Measurements from ENCODE around the gene SPINT1. TPM values are rescaled to one million over a fixed set of nuclear protein-coding genes. Genes with fewer than 3 reads are reported as not detected.
"Not testable (repeated sequence)": the region's sequence is repeated elsewhere in the genome, so short reads cannot be mapped to it uniquely, and the experiment has no call there.

The SPINT1 gene
- total RNA-seq, 4 donors from 2014 or later = 285 to 729 (median 580) TPM

DNA sequence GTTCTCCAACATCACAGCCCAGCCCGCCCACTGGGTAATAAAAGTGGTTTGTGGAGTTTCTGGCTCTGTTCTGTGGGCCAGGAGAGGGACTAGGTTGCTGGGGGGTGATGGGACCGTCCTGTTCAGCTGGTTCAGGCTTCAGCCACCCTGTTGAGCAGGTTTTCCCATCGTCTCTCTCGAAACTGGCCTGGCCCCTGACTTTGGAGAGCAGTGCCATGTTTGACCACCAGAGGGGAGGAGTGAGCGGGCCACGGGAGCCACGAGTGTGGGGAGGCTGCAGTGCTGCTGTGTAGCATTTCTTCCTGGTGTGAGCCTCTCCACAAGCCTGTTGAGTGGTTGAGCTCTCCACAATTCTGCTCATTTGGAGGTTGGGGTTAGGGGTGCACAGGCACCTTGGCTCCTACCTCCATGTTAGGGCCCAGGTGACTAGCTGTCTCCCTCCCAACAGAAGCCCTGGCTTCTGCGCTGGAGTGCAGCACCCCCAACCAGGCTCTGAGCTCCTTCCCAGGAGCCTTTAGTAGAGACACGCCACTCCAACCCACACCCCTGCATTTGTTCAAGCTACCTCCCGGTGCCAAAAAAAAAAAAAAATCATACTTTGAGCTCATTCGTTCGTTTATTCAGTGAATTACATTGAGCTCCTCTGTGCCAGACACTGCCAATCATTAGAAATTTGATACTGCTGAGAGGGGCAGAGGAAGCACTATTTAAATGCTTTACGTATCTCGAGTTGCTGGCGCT lies 13.9 kb downstream of the SPINT1 start:
- 28 to 51% methylated on average over 3 to 15 of the region's 15 CpGs for WGBS, 2 donors (ENCODE audit: low coverage in 1 of 2)
- no peak overlapping the region for H3K4me3 ChIP-seq
- no peaks in the 10 kb centered on the region for H3K27me3 ChIP-seq
- TF ChIP-seq EP300 (IDR thresholded peaks at IDR 0.05; ENCODE audit: low read depth) = no peak
- peak in 2 of 3 donors; percentile 55 to 64 for TF ChIP-seq POLR2AphosphoS5 (IDR thresholded peaks at IDR 0.05)
- no peak for TF ChIP-seq POLR2A (IDR thresholded peaks at IDR 0.05)
- TF ChIP-seq, protein P1, sequence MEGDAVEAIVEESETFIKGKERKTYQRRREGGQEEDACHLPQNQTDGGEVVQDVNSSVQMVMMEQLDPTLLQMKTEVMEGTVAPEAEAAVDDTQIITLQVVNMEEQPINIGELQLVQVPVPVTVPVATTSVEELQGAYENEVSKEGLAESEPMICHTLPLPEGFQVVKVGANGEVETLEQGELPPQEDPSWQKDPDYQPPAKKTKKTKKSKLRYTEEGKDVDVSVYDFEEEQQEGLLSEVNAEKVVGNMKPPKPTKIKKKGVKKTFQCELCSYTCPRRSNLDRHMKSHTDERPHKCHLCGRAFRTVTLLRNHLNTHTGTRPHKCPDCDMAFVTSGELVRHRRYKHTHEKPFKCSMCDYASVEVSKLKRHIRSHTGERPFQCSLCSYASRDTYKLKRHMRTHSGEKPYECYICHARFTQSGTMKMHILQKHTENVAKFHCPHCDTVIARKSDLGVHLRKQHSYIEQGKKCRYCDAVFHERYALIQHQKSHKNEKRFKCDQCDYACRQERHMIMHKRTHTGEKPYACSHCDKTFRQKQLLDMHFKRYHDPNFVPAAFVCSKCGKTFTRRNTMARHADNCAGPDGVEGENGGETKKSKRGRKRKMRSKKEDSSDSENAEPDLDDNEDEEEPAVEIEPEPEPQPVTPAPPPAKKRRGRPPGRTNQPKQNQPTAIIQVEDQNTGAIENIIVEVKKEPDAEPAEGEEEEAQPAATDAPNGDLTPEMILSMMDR (IDR thresholded peaks at IDR 0.05) = peak; percentile 95 to 99 (median 98)
- H3K4me1 ChIP-seq = peaks cover 3 to 46% (median 37%) of the 10 kb centered on the region in 4 donors
- H3K36me3 ChIP-seq = peaks cover 0 to 7% (median 0%) of the 10 kb centered on the region in 4 donors
- in situ Hi-C loops (cut with MboI; ENCODE audit: low pct_ligation_motif_present in 1 of 4, low pct_unique_long_range_greater_than_20kb in 1 of 4, low sequenced_read_pairs in 3 of 4) (loop anchor here in 1 of 4 donors (5.0 kb wide), 1 partner anchor 35 kb away; the partner anchor contains the start of gene VPS18), intact Hi-C loops (cut with DNase I; ENCODE audit: low total_unique reads) (loop anchor here (2.0 kb wide), 1 partner anchor 35 kb away; no protein-coding TSS in a partner anchor)
- no peaks in the 10 kb centered on the region for H3K9me3 ChIP-seq
- H3K27ac ChIP-seq = peak overlapping the region; percentile 73 to 83 (median 76)
- DNase-seq = peak; percentile 91

DNA sequence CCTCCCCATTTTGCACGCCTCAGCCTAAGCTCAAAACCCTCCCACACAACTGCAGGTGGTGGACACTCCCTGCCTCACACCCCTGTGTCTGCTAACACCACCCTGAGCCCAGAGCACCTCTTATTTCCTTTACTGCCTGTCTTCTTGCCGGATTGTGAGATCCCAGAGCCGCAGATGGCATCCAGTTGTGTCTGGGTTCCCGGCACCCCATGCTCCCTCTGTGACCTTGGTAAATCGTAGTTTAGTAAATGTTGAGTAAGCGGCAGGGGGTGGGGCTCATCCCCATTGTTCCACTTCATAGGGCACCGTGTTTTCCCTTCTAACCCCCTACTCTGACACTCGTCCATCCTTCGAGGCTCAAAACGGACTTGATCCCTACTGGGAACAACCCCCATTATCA lies 14.9 kb downstream of the SPINT1 start:
- H3K36me3 ChIP-seq = peaks cover 0 to 7% (median 0%) of the 10 kb centered on the region in 4 donors
- intact Hi-C loops (cut with DNase I; ENCODE audit: low total_unique reads) = loop anchor here (2.0 kb wide), 1 partner anchor 34 kb away; no protein-coding TSS in a partner anchor
- peak overlapping the region in 3 of 4 donors; percentile 2 to 83 (median 74) for H3K27ac ChIP-seq
- TF ChIP-seq, protein P1 (IDR thresholded peaks at IDR 0.05) = no peak
- TF ChIP-seq EP300 (IDR thresholded peaks at IDR 0.05; ENCODE audit: low read depth) (no peak), POLR2AphosphoS5 (IDR thresholded peaks at IDR 0.05) (no peak), POLR2A (IDR thresholded peaks at IDR 0.05) (no peak)
- no peak overlapping the region for H3K4me3 ChIP-seq
- H3K9me3 ChIP-seq = no peaks in the 10 kb centered on the region
- no peaks in the 10 kb centered on the region for H3K27me3 ChIP-seq
- no peak for DNase-seq
- WGBS, 2 donors (ENCODE audit: low coverage in 1 of 2) = 63 to 100% methylated on average over 1 to 10 of the region's 10 CpGs
- in situ Hi-C loops (cut with MboI; ENCODE audit: low pct_ligation_motif_present in 1 of 4, low pct_unique_long_range_greater_than_20kb in 1 of 4, low sequenced_read_pairs in 3 of 4) = loop anchor here in 1 of 4 donors (5.0 kb wide), 1 partner anchor 34 kb away; the partner anchor contains the start of gene VPS18
- peaks cover 3 to 50% (median 42%) of the 10 kb centered on the region in 4 donors for H3K4me1 ChIP-seq

DNA sequence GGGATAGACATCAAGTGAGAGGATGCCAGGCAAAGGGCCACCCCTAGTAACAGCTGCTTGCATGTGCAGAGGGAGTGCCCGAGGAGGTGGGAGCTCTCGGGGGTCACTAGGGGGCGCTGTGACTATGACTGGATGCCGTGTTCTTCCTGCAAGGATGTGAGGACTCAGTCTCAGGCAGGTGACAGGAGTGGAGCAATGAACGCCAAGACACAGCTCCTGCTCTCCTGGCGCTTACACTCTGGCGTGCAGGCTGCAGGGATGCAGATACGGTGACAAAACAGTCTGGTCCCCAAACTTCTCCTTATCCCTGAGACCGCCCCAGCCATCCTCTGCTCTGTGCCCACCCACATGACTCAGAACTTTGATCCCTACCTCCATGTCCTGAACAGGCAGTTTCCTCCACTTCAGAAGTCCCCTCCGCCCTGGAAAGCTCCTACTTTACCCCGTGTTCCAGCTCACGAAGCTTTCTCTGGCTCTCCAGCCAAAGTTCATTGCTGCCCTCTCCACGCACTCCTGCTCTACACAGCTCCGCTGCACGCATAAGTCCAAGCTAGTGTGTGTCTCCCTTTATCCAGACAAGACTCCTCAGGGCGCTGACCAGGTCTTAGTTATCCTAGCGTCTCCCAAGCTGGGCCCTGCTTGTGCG lies 15.5 kb downstream of the SPINT1 start:
- H3K9me3 ChIP-seq = no peaks in the 10 kb centered on the region
- in situ Hi-C loops (cut with MboI; ENCODE audit: low pct_ligation_motif_present in 1 of 4, low pct_unique_long_range_greater_than_20kb in 1 of 4, low sequenced_read_pairs in 3 of 4) = loop anchor here in 1 of 4 donors (5.0 kb wide), 1 partner anchor 33 kb away; the partner anchor contains the start of gene VPS18
- no peaks in the 10 kb centered on the region for H3K27me3 ChIP-seq
- peak; percentile 92 for DNase-seq
- H3K27ac ChIP-seq = peak overlapping the region; percentile 55 to 83 (median 65)
- peak; percentile 37 for TF ChIP-seq POLR2A (IDR thresholded peaks at IDR 0.05)
- TF ChIP-seq, protein P1 (IDR thresholded peaks at IDR 0.05) = peak; percentile 72 to 92 (median 76)
- TF ChIP-seq EP300 (IDR thresholded peaks at IDR 0.05; ENCODE audit: low read depth) = no peak
- TF ChIP-seq POLR2AphosphoS5 (IDR thresholded peaks at IDR 0.05) = peak in 1 of 3 donors; percentile 42
- intact Hi-C loops (cut with DNase I; ENCODE audit: low total_unique reads) = loop anchor here (2.0 kb wide), 1 partner anchor 33 kb away; no protein-coding TSS in a partner anchor
- peaks cover 3 to 57% (median 47%) of the 10 kb centered on the region in 4 donors for H3K4me1 ChIP-seq
- H3K4me3 ChIP-seq = no peak overlapping the region
- H3K36me3 ChIP-seq = peaks cover 0 to 7% (median 0%) of the 10 kb centered on the region in 4 donors
- WGBS, 2 donors (ENCODE audit: low coverage in 1 of 2) = 41 to 100% methylated on average over 1 to 18 of the region's 18 CpGs

DNA sequence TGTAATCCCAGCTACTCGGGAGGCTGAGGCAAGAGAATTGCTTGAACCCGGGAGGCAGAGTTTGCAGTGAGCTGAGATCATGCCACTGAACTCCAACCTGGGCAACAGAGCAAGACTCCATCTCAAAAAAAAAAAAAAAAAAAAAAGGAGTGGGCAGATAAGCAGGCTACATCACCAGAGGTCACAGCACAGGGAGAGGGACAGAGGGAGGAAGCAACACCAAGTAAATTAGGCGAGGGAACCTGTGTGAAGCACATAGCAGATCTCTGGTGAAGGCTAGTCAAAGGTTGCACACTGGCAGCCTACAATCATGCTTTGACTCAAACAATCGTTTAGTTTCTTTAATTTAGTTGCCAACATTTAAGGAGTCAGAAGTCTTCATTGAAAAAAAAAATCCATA lies 17.3 kb downstream of the SPINT1 start:
- DNase-seq; intact Hi-C loops (cut with DNase I; ENCODE audit: low total_unique reads); H3K27me3 ChIP-seq; H3K9me3 ChIP-seq; in situ Hi-C loops (cut with MboI; ENCODE audit: low pct_ligation_motif_present in 1 of 4, low pct_unique_long_range_greater_than_20kb in 1 of 4, low sequenced_read_pairs in 3 of 4); H3K4me3 ChIP-seq; H3K36me3 ChIP-seq: not testable (repeated sequence)
- peak overlapping the region in 3 of 4 donors; percentile 60 to 78 (median 67) for H3K27ac ChIP-seq
- peaks cover 3 to 51% (median 49%) of the 10 kb centered on the region in 4 donors for H3K4me1 ChIP-seq
- WGBS, 2 donors (ENCODE audit: low coverage in 1 of 2) = 63 to 76% methylated on average over 4 of the region's 4 CpGs

Data from transverse colon (tissue), 4 donors.